Neural crest cell (in vitro differentiated cells): Measurements from ENCODE around the gene TBRG1. TPM values are rescaled to one million over a fixed set of nuclear protein-coding genes. Genes with fewer than 3 reads are reported as not detected.

Experiments
- DNase-seq: peaks from one replicate; pipeline ENCODE4 v3.0.0; 2021; ENCODE audit warnings: low read depth, mixed read lengths, low spot score
- H3K27ac Mint-ChIP-seq: one replicate; pipeline ENCODE4 v1.8.0; 2021; ENCODE audit warnings: mild to moderate bottlenecking, mixed read lengths; ENCODE audit not compliant: unreplicated experiment
- H3K27me3 Mint-ChIP-seq: 2 replicates; pipeline ENCODE4 v1.8.0; 2021; ENCODE audit warnings: low read depth, mild to moderate bottlenecking, mixed read lengths
- H3K36me3 Mint-ChIP-seq: 2 replicates; pipeline ENCODE4 v1.8.0; 2021; ENCODE audit warnings: low read depth, mild to moderate bottlenecking, mixed read lengths
- H3K4me1 Mint-ChIP-seq: 2 replicates; pipeline ENCODE4 v1.8.0; 2021; ENCODE audit warnings: mixed read lengths
- H3K4me3 Mint-ChIP-seq: one replicate; pipeline ENCODE4 v1.8.0; 2021; ENCODE audit warnings: mild to moderate bottlenecking, mixed read lengths
- H3K9me3 Mint-ChIP-seq: 2 replicates; pipeline ENCODE4 v1.8.0; 2021; ENCODE audit warnings: mixed read lengths
- CTCF ChIP-seq: fragments of 200-600 bp; sonication (generic); conservative IDR thresholded peaks from 2 replicates; pipeline ENCODE4 v1.5.0; 2021; ENCODE audit warnings: antibody characterized with exemption, mild to moderate bottlenecking
- total RNA-seq: library from RNA; stranded (reverse); gene quantifications from 2 replicates; pipeline ENCODE4 v1.2.1, GENCODE V29; 2021

The TBRG1 gene
- total RNA-seq, 1 donor from 2014 or later, result 23.0 TPM

- no peak for TF ChIP-seq CTCF
- Mint-ChIP-seq H3K4me1 (peaks cover 13% of the 10 kb centered on the region), H3K27me3 (no peaks in the 10 kb centered on the region), H3K27ac (no peak overlapping the region), H3K36me3 (peaks cover 17% of the 10 kb centered on the region), H3K9me3 (peaks cover 9% of the 10 kb centered on the region), H3K4me3 (no peak overlapping the region)
- no peak for DNase-seq
These were observed 55.8 kb downstream of the TBRG1 start for GRCh38 chr11:124678416-124678815.

GRCh38 chr11:124681421-124681820, 58.8 kb downstream of the TBRG1 start:
- Mint-ChIP-seq H3K4me3 (no peak overlapping the region), H3K27ac (no peak overlapping the region), H3K9me3 (peaks cover 15% of the 10 kb centered on the region), H3K4me1 (no peaks in the 10 kb centered on the region), H3K27me3 (no peaks in the 10 kb centered on the region), H3K36me3 (peaks cover 37% of the 10 kb centered on the region)
- TF ChIP-seq CTCF, result no peak
- no peak for DNase-seq

GRCh38 chr11:124682443-124682842, 59.8 kb downstream of the TBRG1 start:
- peaks cover 22% of the 10 kb centered on the region for H3K9me3 Mint-ChIP-seq
- no peaks in the 10 kb centered on the region for H3K4me1 Mint-ChIP-seq
- no peak overlapping the region for H3K27ac Mint-ChIP-seq
- H3K4me3 Mint-ChIP-seq, result no peak overlapping the region
- no peak for TF ChIP-seq CTCF
- H3K27me3 Mint-ChIP-seq, result no peaks in the 10 kb centered on the region
- peaks cover 48% of the 10 kb centered on the region for H3K36me3 Mint-ChIP-seq
- no peak for DNase-seq

Other genes with a start within 250 kb of the TBRG1 start
- gene OR8B2, start 238.4 kb upstream of the TBRG1 start, total RNA-seq, result not detected in 2 replicates
- gene OR8B3, start 223.8 kb upstream of the TBRG1 start, total RNA-seq, result not detected in 2 replicates
- not detected in 2 replicates for gene OR8B4, start 198.0 kb upstream of the TBRG1 start, total RNA-seq
- not detected in 2 replicates for gene OR8B8, start 177.2 kb upstream of the TBRG1 start, total RNA-seq
- gene OR8B12, start 79.2 kb upstream of the TBRG1 start, total RNA-seq, result not detected in 2 replicates
- gene OR8A1, start 52.9 kb upstream of the TBRG1 start, total RNA-seq, result not detected in 2 replicates
- gene PANX3, start 11.4 kb upstream of the TBRG1 start, total RNA-seq, result not detected in 2 replicates
- 5.3 and 5.9 TPM in 2 replicates for gene SIAE, start 50.9 kb downstream of the TBRG1 start, total RNA-seq
- gene SPA17, start 51.0 kb downstream of the TBRG1 start, total RNA-seq, result 18.2 and 19.1 TPM in 2 replicates
- 30.3 and 30.7 TPM in 2 replicates for gene NRGN, start 117.1 kb downstream of the TBRG1 start, total RNA-seq
- not detected in 2 replicates for gene VSIG2, start 129.4 kb downstream of the TBRG1 start, total RNA-seq
- 0.96 and 1.1 TPM in 2 replicates for gene ESAM, start 139.4 kb downstream of the TBRG1 start, total RNA-seq
- 28.7 and 29.0 TPM in 2 replicates for gene MSANTD2, start 177.5 kb downstream of the TBRG1 start, total RNA-seq
- gene ROBO3, start 242.6 kb downstream of the TBRG1 start, total RNA-seq, result 17.8 and 19.7 TPM in 2 replicates